Stimulated activated naive CD4-positive, alpha-beta T cell (primary cell): Measurements from ENCODE around the gene MAGEH1.
A peak's percentile ranks its signal among the peaks of the same experiment; 100 is the strongest.
"Not testable (repeated sequence)": the region's sequence is repeated elsewhere in the genome, so short reads cannot be mapped to it uniquely, and the experiment has no call there.

Experiments used
- DNase-seq, 6 experiments: peaks; one replicate each; lab custom pipeline; 2025; lab: John Stamatoyannopoulos, UW

The MAGEH1 gene, protein sequence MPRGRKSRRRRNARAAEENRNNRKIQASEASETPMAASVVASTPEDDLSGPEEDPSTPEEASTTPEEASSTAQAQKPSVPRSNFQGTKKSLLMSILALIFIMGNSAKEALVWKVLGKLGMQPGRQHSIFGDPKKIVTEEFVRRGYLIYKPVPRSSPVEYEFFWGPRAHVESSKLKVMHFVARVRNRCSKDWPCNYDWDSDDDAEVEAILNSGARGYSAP

DNA sequence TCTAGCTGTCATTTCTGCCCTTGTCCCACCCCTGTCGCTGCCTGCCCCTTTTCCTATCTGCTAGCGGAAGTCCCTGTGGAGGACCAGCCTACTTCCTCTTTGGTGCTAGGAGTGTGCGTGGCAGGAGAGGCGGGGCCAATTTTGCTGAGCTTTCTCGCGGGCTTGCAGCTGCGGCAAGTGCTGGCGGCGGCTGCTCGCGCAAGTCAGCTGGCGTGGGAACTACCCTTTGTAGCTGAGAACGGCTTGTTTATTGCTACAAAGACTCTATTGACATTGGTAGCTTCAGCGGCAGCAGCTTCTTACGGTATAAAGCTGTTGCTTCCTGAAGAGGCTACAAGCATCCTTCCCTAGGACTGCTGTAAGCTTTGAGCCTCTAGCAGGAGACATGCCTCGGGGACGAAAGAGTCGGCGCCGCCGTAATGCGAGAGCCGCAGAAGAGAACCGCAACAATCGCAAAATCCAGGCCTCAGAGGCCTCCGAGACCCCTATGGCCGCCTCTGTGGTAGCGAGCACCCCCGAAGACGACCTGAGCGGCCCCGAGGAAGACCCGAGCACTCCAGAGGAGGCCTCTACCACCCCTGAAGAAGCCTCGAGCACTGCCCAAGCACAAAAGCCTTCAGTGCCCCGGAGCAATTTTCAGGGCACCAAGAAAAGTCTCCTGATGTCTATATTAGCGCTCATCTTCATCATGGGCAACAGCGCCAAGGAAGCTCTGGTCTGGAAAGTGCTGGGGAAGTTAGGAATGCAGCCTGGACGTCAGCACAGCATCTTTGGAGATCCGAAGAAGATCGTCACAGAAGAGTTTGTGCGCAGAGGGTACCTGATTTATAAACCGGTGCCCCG lies at the start of gene MAGEH1:
Gene MAGEH1, plus strand, starts transcription at position 138 of the 843 bp plus-strand sequence. Its CDS starts 248 bp downstream, at position 386.
- DNase-seq: peak; percentile 64 to 81 (median 74)

DNA sequence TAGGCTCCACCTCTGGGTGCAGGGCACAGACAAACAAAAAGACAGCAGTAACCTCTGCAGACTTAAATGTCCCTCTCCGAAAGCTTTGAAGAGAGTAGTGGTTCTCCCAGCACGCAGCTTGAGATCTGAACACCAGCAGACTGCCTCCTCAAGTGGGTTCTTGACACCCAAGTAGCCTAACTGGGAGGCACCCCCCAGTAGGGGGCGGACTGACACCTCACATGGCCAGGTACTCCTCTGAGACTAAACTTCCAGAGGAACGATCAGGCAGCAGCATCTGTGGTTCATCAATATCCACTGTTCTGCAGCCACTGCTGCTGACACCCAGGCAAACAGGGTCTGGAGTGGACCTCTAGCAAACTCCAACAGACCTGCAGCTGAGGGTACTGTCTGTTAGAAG lies 24.8 kb upstream of the MAGEH1 start:
- DNase-seq: peak in 1 of 6 experiments; percentile 2

DNA sequence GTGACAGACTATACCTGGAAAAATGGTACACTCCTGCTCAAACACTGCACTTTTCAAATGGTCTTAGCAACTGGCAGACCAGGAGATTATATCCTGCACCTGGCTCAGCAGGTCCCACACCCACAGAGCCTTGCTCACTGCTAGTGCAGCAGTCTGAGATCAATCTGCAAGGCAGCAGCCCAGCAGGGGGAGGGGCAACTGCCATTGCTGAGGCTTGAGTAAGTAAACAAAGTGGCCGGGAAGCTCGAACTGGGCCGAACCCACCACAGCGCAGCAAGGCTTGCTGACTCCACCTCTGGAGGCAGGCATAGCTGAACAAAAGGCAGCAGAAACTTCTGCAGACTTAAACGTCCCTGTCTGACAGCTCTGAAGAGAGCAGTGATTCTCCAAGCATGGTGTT lies 8.5 kb upstream of the MAGEH1 start:
- not testable (repeated sequence) for DNase-seq

DNA sequence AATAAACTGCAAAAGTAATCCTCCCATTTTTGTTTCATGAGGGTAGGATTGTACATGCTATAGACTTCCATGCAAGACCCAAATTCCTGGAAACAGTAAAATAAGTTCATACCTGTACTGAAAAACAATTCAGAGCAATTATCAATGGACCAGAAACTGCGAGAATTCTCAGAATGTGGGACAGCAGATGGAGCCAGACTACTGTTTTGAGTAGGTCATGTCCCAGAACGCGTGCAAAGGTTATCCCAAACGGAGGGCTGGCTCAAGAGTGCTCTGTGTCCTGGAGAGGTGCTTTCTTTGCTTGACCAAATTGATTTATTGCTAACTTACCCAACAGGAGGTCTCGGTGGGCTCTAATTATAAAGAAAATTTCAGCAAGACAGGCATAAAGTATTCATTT lies 1.7 kb upstream of the MAGEH1 start:
- DNase-seq: no peak

DNA sequence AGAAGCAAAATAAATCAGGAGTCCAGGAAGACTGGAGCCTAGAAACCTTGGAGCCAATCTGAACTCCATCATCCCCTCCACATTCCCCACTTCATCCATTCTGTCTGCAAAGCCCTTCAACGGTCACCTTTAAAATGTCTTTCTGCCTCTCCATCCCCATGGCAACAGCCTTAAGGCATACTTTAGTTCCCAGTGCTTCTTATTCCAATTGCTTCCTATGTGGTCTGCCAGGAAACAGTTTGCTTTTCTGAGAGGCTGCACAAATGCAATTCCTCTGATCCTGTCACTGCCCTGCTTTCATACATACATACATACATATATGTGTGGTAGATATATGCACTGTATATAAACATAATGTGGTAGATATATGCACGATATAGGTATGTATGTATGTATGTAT lies 786 bp upstream of the MAGEH1 start:
- DNase-seq: no peak

DNA sequence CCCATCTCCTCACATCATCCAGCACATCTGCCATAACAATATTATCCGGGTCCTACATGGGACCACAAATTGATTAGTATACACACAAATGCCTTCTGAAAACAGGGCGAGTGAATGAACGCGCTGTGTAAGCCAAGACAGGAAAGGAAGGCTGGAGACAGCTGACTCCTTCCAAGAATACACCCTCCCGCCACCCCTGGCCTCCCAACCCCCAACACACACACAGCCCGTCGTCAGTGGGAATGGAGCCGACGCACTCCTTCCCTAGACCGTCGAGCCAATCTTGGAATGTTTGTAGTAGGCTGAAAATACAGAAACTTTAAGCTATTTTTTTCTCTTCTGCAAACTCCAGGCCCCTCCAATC lies 319 bp upstream of the MAGEH1 start:
- DNase-seq: no peak

DNA sequence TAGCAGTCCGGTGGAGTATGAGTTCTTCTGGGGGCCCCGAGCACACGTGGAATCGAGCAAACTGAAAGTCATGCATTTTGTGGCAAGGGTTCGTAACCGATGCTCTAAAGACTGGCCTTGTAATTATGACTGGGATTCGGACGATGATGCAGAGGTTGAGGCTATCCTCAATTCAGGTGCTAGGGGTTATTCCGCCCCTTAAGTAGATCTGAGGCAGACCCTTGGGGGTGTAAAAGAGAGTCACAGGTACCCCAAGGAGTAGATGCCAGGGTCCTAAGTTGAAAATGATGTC lies 852 bp downstream of the MAGEH1 start:
- no peak for DNase-seq

DNA sequence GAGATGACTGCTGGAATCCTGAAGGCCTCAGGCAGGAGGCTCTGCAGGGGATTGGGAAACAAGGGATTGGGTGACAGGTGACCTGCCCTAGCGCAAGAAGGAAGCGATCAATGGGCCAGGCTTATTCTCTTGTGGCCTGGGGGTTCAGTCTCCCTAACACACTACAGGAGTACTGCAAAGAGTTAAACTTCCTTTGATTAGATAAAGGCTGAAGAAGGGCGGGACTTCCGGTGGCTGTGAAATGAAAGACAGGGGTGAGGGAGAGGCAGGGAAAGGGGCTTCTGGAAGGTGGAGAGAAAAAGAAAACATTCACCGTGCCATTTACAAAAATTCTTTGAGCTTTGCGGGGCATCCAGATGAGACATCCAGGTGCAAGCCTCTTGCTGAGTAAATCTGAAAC lies 3.8 kb downstream of the MAGEH1 start:
- not testable (repeated sequence) for DNase-seq

DNA sequence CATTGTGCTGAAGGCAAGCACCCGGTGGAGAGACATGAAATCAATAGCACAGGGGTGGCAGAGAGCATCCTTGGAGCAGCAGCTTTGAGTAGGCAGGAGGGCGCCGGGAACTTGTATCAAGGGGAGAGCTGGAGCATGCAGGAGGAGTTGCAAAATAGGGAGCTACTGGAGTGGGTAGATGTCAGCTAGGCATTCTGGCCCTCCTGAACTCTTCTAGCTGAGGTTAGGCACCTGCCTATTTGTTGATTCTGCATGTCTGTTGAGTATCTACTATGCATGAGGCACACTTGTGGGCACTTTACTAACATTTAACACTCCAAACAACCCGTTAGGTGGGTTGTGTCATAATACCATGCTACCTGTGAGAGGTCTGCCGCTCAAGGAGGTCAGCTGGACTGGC lies 7.5 kb downstream of the MAGEH1 start:
- DNase-seq: not testable (repeated sequence)

DNA sequence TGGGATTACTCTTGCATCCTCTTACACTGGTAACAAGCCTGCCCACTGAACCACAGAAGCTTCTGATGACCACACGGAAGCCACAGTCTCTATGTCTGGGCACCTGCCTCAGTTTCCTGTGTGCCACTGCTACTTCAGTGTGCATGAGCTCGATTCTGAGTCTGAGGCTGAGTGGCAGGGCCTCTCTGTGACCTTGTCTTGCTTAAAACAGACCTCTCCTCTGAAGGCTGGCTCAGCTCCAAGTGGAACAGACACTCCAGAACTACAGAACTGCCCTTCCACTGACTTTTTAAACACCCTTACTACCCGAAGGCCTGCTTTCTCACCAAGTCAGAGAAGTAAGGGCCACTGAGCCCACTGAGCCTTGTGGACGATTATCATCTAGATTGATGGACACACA lies 8.0 kb downstream of the MAGEH1 start:
- DNase-seq: not testable (repeated sequence)

DNA sequence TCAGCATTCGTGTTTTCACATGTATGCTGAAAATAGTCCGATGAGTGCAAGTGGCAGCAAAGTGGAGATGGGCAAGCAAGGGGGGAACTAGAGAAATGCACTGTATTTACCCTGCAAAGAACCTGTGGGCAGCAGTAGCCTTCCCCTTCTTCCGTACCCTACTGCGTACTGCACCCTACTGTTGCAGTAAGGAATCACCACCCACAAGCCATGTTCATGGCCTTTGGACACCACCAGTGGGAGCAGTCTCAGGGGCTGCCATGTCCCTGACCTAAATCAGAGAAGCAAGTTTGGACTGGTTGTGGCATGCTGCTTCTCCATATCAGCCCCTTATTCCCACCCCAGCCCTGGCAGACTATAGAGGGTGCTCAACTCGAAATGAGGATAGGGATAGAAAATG lies 12.1 kb downstream of the MAGEH1 start:
- not testable (repeated sequence) for DNase-seq

DNA sequence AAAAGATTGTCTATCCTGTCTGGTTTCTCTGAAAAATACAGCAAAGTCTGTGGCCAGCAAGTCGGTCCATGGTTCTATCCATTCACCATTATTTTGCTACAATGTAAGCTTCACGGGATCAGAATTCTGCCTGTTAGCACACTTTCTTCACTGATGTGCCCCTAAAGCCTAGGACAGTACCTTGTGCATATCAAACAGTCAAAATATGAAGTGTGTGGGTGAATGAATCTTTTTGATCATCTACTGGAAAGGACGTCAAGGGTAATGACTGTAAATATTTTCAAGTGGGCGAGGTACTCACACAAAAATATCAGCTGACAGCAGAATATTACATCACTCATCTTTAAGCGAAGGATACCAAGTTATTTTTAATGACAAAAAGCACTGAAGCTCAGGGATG lies 13.2 kb downstream of the MAGEH1 start:
- not testable (repeated sequence) for DNase-seq

DNA sequence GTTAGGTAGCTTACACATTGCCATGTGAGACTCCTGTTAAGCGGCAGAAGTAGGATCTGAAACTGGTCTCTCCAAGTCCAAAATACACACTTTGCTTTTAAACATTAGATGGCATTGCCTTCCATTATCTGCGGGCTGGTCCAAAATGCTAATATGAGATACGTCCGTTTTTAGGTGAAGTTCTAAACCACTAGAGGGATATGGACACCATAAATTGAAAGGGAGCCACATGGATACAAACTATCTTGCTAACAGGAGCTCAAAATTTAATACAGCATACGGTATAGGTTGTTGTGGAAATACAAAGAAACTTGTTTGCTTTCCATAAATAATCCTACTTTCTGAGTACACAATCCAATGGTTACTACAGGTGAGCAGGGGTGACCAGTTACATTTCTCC lies 13.9 kb downstream of the MAGEH1 start:
- DNase-seq: not testable (repeated sequence)

DNA sequence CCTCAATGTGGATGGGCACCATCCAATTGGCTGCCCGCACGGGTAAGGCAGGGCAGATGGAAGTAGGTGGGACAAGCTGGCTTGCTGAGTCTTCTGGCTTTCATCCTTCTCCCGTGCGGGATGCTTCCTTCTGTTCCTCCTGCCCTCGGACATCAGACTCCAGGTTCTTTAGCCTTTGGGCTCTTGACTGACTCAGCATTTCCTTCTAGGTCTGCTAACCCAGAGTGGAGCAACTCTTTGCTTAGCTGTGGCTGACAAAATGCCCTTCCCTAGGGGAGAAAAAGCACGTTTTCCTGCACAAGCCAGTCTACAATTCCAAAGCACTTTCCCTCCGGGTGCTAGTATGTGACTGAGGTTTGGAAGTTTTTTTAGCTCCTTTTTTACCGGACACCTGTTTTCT lies 28.0 kb downstream of the MAGEH1 start:
- DNase-seq: not testable (repeated sequence)

DNA sequence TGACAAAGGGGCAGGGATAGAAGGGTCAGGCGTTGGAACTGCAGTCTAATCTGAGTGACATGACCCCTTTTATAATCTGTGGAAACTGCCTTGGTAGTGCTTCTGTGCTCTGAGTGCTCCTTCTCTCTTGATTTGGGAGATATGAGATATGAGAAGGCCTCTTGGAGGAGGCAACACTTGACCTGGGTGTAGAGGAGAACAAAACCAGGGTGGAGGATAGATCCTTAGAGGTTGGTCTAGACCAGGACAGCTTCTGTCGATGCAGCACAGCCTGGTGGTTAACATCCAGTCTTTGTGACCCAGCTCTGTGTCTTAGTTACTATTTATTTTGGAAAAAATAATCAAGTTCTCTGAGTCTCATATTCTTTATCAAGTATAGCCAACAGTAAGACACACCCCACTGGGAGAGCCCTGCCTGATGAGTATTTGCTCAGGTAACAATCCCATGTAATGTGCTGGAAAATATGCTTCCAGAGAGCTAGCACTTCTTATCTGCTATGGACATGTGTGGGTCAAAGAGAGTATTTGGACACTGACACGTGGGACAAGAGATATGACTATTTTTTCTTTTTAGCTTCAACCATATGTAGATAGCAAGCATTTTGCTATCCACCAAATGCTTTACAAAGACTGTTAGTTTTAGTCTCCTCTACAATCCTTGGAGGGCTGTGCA lies 28.6 kb downstream of the MAGEH1 start:
- no peak for DNase-seq

DNA sequence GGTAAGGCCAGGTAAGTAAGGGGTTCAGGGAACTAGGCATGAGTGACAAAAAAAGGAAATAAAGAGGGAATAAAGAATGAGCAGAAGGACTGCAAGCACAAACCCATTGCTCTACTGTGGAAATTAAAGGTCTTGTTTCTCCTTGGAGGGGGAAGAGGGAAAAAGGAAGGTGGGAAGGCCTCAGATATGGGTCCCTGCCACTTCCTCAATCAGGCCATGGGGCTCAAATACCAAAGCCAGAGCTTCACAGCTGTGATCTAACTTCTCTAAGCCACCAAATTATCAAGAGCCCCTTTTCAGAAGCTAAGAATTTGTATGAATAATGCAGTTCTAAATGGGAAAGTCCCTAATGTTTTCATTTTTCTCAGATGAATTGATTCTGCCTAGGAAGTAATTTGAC lies 33.0 kb downstream of the MAGEH1 start:
- DNase-seq: no peak

DNA sequence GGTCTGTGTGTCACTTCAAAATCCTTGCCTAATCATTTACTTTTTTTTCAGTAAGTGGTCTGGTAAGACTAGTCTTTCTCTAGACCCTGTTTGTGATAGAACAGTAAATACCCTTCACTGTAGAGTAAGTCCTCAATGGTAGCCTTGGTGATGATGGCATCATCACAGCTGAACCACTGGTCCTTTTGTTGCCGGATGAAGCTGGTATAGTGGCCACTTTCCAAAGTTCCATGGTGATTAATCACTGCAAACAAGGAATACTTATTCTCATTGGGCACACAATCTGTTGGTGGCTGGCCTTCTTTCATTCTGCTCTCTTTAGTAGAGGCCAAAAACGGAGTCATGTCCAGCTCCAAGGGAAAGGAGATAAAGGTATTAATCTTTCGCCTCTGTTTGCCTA lies 34.8 kb downstream of the MAGEH1 start:
- DNase-seq: no peak

DNA sequence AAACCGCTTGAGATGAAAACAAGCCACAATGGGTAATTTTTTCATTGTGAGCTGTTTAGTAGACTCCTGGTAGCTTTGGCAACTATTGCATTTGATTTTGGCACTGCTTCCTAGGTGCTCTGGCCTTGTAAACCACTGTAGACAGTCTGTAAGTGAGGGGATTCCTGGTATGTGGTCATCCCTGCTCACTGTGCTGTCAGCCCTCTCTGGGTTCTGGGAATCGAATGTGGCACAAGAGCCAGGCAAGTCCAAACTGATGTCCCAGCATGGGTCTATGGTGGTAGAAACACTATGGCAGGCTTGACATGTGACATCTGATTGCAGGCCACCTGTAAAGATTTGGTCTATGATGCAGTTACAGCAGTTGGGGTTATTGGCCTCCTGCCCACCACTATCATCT lies 35.2 kb downstream of the MAGEH1 start:
- DNase-seq: no peak

DNA sequence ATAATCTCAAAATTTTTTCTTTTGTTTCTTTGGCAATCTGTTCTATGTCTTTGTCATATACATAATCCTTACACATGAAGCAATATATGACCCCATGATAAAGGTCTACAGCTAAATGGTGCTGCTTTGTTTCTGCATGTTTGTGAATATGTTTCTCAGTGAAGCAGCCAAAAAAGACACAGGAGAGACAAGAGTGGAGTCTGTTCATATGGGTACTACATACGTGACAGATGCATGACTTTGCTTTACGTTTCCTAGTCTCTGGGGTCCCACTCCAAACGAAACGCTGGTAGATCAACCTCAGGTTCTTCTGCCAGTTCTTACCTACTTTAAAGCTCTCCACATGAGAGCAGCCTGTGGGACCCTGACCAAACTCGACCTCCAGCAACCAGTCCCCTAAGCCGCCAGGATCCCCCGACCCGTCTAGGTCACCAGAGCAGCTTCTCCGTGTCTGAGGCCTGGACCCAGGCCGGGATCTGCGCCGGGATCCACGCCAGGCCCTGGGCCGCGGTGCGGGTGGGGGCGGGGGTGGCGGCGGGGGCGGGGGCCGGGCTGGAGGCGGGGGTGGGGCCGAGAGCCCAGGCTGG lies 36.2 kb downstream of the MAGEH1 start:
- peak in 1 of 6 experiments; percentile 51 for DNase-seq

DNA sequence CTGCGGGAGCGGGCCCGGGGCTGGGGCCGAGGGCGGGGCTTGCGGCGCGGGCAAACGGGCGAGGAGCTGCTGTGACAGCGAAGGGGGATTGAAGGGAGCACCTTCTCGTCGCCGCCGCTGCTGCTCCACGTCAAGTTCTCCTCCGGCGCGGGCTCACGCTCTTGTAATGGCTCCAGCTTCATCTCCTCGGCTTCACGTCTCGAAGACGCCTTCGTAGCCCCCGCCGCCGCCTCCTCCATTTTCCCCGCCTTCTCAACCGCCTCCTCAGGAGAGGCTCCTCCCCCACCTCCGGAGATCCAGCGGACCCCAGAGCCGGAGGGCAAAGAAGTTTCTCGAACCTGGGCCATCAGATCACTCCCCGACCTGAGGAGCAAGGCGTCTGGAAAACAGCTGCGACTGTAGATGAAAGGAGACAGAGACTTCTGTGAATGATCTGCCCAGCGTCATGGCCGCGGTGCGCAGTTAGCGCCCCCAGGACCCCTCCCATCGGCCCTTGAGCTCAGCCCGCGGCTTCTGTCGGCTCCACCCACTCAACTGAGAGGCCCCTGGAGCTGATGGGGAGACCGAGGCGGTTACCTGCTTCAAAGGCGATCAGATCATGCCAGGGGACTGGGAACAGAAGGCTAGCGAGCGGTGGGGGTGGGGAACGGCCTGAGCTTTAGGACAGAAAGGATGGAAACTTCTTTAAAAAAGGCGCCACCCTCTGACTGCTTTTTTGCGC lies 36.8 kb downstream of the MAGEH1 start:
- DNase-seq: peak; percentile 43 to 74 (median 66)

DNA sequence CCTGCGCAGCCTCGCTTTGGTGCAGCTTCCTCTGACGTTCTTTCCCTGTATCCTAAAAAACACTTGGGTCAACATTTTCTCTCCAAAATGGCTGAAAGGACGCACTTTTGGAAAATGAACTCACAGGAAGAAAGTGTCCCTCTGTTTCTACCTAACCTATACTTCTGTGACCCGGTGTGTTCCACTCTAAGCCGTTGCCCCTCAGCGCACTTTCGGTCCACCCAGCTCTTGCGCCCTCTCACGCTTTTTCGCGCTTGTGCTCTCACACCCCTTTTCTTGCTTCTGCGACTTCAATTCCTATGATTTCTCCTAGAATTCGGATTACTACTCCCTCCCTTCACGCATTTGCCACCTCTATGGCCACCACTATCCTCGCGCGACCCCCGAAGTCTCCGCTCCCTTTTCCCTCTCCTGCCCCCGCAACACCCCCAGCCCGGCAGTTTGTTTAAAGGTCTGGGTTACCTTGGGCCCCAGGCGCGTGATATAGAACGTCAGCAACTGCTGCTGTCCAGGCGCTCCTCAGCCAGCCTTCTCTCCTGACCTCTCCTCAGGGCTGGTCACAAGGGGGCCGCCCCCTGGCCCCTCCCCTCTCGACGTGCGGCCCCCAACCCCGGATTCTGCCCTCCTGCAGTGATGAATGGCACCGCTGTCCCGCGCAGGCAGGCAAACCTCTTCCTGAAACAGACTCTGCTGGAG lies 37.5 kb downstream of the MAGEH1 start, which contains the start of gene USP51:
Gene USP51, minus strand, starts transcription at position 535 of the 696 bp plus-strand sequence. CDS start 909 bp downstream, outside the sequence.
- peak in 5 of 6 experiments; percentile 8 to 48 (median 15) for DNase-seq
